CD4-positive, alpha-beta T cell treated with Interleukin-15 for 1 hour (primary cell): ENCODE data around the gene TMEM130.

Experiments used
- DNase-seq: peaks from one replicate; pipeline ENCODE4 v3.0.0-alpha.2; 2020

TMEM130 gene

DNA sequence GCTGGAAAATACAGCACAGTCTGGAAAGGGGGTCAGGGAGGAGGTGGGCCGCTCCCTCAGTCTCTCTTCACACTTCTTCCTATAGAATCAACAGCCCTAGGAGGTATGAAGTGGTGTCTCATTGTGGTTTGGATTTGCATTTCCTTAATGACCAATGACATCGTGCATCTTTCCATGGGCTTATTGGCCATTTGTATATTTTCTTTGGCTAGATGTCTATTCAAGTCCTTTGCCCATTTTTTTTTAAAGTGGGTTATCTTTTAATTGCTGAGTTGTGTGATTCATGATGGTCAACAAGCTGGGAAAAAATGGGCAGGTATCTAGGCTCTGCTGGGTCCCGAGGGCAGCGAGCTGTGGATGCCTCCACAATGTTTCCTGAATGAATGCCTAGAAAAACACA is 29.1 kb downstream of the TMEM130 start:
- no peak for DNase-seq

DNA sequence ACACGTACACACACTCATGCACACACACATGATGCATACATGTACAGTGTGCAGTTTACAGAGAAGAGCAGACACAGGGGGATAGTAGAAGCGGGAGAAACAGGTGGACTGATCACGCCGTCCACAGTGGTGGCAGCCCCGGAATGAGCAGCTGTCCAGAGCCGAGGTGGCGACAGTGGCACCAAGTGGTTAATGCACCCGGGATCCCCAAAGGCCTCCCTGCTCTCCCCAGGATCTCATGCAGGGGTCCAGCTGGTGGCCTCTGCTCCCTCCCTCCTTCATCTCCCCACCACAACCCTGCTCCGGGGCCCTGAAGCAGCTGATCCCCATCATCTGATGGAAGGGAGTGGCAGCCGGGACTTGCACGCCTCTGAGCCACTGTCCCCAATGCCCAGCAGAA is 29.7 kb downstream of the TMEM130 start:
- no peak for DNase-seq

DNA sequence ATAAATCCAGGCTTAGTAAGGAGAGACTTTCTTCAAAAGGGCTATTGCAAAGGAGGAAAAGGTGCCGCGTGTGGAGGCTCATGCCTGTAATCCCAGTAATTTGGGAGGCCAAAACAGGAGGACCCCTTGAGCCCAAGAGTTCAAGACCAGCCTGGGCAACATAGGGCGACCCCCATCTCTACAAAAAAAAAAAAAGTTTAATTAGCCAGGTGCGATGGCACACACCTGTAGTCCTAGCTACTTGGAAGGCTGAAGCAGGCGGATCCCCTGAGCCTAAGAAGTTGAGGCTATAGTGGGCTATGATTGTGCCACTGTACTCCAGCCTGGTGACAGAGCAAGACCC is 32.2 kb downstream of the TMEM130 start:
- DNase-seq: no peak

DNA sequence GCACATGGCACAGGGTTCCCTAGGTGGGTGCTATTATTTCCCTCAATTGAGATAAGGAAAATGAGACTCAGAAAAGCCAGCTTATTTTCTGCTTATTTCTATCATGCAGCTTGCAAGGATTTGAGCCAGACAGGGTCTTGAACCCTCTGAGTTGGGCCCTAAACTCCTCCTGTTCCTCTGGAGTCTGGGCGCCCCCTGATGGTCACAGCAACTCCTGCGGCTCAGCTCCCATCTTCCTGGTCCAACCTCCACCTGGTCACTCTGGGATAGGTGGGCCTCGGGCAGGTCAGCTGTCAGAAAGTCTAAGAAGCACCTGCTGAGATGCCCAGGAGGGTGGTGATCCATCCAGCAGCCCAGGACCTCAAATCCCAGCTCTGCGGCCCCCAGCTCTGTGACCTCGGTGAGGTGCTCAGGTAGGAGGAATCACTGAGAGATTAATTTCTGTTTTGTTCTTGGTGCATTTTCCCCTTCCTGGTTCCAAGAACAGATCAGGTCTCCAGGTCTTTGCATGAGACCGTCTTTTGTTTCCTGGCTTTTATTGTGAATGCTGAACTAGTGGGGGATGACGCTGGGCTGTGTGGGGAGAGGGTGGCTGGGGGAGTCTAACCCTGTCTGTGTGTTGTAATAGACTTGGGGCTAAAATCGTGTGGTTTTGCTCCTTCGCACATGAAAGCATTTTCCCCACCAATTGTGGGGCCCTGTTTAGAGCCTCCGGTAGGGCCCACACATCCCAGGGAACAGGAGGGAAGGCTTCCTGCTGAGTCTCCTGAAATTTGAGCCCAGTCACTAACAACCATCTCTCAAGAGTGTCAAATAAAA is 32.8 kb downstream of the TMEM130 start:
- no peak for DNase-seq

DNA sequence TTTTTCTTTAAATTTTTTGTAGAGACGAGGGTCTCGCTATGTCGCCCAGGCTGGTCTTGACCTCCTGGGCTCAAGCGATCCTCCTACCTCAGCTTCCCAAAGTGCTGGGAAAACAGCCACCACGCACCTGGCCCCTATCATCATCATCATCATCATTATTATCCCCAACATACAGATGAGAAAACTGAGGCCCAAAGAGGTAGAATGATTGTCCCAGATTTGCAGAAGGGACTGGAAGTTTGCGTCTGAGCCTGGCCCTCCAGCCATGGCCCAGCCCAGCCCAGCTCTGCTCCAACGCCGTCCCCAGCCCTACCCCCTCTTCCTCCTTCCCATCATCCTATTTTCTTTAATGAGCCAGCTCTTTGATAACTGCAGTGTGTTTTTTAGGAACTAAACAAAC is 34.9 kb downstream of the TMEM130 start:
- DNase-seq: no peak

DNA sequence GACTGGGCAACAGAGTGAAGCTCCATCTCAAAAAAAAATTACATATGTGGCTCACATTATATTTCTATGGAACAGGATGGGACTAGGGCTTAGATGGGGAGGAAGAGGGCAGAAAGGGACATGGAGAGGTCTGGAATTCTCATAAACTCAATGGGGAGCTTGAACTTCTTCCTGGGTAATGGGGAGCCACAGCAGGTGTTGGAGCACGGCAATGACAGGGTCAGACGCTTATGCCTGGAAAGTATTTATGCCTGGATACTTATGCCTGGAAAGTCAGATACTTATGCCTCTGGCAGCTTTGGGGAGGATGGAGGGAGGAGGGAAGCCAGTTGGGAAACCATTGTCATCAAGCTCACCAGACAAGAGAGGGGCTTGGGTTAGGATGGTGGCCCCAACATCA is 36.8 kb downstream of the TMEM130 start:
- no peak for DNase-seq

DNA sequence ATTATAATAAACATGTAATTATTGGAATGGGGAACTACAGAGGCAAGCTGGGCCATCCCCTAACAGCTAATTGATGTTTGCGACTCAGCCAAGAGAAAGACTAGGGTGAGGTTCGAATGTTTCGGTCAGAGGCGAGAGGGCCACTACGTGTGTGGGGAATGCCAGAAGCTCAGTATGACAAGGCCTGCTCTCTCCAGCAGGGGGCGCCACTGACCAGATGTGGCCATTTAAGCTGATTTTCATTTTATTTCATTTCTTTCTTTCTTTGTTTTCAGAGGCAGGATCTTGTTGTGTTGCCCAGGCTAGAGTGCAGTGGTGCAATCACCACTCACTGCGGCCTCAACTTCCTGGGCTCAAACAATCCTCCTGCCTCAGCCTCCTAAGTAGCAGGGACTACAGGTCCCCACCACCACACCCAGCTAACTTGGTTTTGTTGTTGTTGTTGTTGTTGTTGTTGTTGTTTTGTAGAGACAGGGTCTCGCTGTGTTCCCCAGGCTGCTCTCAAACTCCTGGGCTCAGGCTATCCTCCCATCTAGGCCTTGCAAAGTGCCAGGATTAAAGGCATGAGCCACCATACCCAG is 38.1 kb downstream of the TMEM130 start:
- no peak for DNase-seq

DNA sequence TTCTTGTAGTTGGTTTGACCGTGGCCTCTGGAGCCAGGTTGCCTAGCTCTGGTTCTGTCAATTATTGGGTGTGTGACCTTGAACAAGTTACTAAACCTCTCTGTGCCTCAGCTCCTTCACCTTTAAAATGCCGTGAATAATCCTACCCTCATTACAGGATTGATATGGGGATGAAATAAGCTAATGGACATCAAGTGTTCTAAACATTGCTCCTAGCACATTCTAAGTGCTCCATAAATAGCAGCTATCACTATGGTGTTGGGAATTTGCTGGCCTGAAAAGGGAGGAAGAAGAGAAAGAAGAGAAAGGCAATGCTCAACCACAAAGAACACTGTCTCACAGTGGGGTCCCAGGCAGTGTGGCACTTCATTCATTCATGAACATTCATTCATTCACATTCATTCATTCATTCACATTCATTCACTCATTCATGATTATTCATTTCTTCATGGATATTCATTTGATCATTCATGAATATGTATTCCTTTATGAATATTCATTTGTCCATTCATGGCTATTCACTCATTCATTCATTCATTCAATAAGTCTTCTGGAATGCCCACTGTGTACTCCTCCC is 38.8 kb downstream of the TMEM130 start:
- DNase-seq: no peak

DNA sequence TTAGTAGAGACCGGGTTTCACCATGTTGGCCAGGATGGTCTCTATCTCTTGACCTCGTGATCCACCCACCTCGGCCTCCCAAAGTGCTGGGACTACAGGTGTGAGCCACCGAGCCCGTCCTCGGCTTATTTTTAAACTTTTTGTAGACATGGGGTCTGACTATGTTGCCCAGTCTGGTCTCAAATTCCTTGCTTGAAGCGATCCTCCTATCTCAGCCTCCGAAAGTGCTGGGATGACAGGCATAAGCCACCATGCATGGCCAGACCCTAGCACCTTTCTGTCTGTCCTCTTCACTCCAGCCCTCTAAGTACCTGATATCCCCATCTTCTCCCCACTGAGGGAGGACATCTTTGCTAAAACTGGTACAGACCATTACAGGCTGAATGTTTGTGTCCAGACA is 41.4 kb downstream of the TMEM130 start:
- no peak for DNase-seq

DNA sequence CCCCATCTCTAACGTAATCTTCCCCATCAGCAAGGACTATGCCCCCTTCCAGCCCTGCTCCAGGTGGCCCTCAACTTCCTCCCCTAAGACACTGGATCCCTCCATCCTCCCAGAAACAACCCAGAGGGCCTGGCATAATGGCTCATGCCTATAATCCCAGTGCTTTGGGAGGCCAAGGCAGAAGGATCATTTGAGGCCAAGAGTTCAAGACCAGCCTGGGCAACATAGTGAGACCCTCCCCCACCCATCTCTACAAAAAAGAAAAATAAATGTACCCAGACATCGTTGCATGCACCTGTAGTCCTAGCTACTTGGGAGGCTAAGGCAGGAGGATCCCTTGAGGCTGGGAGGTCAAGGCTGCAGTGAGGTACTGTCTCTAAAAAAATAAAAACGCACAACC is 42.6 kb downstream of the TMEM130 start:
- no peak for DNase-seq

DNA sequence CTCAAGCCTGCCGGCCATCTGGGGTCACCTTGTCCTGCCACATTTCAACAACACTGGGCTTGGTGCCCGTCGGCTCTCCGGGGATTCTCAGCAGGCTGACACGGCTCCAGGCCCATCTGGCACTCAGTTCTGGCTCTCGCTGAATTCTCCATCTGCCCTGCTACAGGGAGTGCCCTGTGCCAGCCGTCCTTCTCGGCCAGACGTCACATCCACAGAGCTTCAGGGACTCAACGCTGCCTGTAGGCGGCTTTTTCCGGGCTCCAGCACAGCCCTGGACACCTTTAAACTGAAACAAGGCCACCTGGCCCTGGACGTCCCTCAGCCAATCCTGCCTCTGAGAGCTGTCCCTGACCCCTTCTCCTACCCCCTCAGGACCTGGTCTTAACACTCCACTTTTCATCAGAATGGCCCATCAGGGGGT is 43.0 kb downstream of the TMEM130 start:
- no peak for DNase-seq

DNA sequence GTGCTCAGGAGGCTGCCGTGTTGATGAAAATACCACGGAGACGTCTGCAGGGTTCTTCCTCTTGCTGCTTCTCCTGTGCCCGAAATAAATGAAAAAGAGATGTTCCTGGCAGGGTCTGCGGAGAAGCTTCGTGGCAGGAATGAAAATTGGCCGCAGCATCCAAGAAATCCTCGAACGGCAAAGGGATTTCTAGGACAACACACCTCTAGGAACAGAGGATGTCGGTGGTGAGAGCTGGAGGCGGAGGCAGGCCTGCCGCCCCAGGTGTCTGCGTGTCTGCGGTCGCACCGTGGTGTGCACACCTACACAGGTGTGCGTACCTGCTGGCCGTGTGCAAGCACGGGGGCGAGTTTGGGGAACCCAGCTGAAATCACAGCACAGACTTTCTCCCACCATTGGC is 43.4 kb downstream of the TMEM130 start:
- DNase-seq: no peak

DNA sequence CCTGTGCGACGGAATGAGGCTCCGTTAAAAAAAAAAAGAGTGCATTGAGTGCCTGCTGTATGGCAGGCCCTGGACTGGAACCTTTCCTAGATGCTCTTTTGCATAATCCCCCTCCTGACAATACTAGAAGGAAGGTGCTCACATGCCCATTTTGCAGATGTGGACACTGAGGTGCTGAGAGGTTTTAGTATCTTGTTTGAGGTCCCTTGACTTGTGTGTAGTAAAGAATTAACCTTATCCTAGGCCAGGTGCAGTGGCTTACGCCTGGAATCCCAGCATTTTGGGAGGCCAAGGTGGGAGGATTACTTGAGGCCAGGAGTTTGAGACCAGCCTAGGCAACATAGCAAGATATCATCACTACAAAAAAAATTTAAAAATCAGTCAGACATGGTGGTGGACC is 46.6 kb downstream of the TMEM130 start:
- DNase-seq: no peak

DNA sequence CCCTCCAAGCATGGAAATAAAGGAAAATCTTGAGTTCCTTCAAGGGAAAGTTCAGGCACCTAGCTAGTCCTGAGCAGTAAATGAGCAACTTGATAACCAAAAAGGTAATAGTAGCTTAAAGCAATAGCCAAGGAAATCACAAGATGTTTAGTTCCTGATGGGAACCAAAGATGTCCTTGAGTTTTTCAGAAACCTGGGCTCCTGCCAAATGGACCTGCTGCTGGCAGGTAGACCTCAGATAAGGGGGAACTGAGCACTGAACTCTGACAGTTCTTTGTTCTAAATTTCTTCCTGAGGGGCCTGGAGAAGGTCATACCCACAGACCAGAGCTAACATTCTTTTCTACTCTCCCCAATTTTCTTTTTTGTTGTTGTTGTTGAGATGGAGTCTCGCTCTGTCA is 48.5 kb downstream of the TMEM130 start:
- no peak for DNase-seq

DNA sequence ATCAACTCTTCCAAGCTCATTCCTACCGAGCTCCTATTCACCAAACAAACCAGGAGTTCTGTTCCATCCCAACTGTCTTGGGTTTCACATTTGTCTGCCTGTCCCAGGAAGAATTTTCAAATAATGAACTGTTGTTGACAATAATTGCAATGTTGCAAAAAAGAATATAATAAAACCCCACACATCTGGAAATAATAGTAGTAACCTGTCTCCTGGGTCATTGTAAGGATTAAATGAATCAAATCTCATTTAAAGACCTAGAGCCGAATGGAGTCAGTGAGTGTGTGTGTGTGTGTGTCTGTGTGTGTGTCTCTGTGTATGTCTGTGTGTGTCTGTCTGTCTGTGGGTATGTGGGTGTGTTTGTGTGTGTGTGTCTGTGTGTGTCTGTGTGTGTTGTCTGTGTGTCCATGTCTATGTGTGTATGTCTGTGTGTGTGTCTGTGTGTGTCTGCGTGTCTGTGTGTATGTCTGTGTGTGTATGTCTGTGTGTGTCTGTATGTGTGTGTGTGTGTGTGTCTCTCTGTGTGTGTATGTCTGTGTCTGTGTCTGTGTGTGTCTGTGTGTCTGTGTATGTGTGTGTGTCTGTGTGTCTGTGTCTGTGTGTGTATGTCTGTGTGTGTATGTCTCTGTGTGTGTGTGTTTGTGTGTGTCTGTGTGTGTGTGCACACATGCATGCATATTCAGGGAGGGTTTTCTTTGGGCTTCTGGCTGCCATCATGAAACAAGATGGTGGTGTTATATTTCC is 52.7 kb downstream of the TMEM130 start:
- DNase-seq: no peak

DNA sequence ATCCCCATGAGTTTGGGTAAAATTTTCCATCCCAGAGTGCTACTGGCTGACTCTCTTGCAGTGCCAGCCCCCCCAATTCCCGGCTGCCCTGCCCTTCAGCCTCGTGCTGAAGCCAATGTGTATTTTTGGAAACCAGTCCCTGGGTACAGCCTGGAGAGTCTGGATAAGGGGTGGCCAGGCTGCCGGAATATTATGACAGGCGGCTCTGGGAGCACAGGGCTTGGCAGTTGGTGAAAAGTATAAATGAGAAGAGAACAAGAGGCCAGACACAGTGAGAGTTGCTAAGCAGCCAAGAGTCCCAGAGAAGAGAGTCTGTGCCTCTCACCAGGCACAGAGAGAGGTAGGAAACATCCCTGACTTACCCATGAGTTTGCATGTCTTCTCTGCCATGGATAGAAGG is 53.6 kb downstream of the TMEM130 start:
- no peak for DNase-seq

DNA sequence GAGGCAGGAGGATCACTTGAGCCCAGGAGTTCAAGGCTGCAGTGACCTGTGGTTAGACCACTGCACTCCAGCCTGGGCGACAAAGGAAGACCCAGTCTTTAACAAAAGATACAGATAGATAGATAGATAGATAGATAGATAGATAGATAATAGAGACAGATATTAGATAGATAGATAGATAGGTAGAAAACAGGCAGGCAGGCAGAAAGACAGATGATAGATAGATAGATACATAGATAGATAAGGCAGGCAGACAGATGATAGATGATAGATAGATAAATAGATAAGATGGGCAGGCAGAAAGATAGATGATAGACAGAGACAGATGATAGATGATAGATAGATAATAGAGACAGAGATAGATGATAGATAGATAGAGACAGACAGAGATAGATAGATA is 54.5 kb downstream of the TMEM130 start:
- no peak for DNase-seq

DNA sequence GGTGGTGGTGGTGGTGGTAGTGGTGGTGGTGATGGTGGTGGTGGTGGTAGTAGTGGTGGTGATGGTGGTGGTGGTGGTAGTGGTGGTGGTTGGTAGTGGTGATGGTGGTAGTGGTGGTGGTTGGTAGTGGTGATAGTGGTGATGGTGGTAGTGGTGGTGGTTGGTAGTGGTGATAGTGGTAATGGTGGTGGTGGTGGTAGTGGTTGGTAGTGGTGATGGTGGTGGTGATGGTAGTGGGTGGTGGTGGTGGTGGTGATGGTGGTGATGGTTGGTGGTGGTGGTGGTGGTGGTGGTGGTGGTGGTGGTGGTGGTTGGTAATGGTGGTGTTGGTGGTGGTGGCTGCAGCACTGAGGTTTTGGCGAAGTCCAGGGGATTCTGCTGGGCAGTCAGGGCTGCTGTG is 58.5 kb downstream of the TMEM130 start:
- DNase-seq: no peak

DNA sequence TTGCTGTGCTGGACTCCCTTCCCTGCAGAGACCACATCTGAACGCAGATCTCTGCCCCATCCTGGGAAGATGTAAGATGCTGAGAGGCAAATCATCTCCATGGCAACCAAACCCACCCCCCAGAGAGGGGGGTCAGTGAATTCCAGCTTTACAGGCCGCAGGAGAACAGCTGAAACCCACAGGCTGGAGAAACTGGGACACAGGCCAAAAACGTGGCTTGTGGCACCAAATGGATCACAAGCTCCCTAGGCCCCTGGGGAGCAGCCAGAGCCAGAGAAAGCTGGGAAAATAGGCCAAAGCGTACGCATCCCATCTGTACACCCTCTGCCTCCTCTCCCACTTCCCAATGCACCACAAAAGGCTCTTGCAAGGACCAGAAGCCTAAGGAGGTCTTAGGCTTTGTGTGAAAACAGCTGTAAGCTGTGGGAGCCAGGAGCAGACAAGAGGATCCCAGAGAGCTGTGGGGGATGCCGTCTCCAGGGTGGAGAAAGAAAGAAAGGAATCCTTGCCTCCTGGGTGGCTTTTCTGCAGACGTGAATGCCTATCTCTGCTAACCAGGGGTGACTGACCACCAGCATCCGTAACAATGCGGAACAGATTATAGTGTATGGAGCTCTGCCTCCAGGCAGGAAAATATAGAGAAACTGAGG is 59.5 kb downstream of the TMEM130 start:
- DNase-seq: no peak

DNA sequence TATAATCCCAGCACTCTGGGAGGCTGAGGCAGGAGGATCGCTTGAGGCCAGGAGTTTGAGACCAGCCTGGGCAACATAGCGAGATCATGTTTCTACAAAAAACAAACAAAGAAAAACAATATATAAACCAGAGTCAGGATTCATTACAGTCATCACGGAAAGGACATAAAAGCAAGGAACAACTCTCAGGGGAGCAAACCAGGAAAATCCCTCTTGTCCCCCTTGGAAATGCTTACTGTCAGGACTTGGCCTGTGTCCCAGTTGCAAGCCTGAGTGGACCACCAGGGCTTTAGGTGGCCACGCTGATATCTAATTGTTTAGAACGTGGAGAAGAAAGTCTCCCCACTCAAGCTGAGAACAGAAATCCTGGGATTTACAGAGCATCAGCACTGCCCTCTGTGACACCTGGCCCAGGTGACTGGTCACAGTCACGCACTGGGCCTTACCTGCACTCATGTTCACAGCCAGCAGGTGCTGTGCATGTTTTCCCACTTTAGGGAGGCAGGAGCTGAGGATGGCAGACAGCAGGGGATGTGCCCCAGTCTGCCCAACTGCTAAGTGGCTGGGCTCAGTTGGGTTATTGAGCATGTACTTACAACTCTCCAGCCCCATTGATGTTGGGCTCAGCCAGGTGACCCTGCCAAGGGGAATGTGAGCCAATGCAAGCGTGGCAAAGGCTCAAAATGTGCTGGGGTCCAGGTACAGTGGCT is 60.9 kb downstream of the TMEM130 start:
- DNase-seq: no peak

DNA sequence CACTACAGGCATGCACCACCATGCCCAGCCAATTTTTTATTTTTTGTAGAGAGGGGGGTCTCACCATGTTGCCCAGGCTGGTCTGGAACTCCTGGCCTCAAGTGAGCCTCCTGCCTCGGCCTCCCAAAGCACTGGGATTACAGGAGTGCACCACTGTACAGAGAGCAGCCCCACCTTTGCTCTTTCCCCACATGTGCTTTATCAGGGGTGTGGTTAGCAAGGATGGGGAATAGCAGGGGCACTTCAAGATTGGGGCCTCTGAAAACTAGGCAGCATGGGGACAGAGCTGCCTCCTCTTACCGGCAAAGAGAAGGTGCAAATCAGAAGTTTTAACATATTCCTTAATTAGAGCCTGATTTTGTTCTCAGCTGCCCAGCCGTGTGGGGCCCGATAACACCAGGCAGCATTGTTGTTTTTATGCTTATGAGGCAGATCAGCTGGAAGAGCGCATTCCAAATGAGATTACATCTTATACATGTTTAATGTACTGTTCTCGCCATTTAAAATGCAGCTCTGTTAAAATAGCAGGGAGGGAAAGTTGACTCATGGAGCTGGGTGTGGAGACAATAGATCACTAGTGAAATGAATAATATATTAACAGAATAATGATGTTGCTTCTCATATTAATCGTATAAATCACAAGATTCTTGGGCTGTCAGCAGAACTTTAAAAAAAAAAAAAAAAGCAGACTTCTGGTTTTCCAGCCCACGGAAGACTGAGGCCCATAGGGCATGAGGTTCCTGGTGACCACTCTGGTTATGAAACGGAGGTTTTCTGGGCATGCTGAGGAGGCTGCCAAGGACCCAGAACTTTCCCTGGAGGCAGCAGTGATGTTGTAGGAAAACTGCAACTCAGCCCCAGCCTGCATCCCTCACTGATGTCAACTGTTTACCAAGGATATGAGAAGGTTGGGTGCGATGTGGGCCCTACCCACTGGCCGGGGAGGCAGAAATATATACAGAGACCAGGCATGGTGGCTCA is 62.5 kb downstream of the TMEM130 start:
- DNase-seq: no peak
